Renal cortical epithelial cell (primary cell): ENCODE data around the gene ERN1. TPM values are rescaled to one million over a fixed set of nuclear protein-coding genes. Genes with fewer than 3 reads are reported as not detected.
"Not testable (repeated sequence)": the region's sequence is repeated elsewhere in the genome, so short reads cannot be mapped to it uniquely, and the experiment has no call there.

Source experiments
- DNase-seq: peaks from one replicate; pipeline ENCODE4 v3.0.0-alpha.2; 2011; ENCODE audit warnings: low read depth
- total RNA-seq: library from RNA; depleted of rRNA; stranded (reverse); fragments of >200 nt; gene quantifications from 2 replicates; pipeline ENCODE4 v1.2.3, GENCODE V29; 2014

The ERN1 gene
- total RNA-seq, 1 donor from 2014 or later, result 10.6 TPM

DNA sequence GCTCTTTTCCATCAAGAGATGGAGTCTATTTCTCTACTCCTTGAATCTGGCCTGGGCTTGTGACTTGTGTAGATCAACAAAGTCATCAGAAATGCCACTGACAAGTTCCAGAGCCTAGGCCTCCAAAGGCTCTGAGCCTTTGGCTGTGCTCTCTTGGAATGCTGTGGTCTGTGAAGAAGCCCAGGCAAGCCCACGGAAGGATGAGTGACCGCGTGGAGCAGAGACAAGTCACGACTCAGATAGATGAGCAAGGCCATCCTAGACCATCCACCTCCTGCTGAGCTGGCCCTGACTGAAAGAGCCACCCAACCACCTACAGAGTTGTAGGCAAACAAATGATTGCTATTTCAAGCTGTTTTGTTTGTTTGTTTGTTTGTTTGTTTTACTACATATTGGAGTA lies 97.9 kb downstream of the ERN1 start:
- peak; percentile 10 for DNase-seq

DNA sequence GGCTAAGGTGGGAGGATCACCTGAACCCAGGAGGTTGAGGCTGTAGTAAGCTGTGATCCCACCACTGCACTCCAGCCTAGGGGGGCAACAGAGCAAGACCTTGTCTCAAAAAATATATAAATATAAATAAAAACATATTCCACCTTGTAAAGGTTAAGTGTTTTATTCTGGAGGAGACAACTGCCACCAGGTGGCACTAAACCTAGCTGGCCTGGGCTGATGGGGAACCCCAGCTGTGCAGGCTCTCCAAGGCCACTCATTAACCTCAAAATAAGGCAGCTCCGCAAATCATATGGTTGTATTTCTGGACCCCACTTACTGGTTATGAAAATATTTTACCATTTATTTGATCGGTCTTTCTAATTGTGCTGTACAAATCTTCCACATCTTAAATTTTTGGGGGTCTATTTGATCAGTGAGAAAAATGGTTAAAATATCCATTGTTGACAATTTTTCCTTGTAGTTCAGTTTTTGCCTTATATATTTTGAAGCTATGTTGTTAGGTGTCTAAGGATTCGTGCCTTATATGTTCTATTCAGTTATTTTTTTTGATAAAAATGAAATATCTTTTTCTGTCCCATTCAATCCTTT lies 101.0 kb downstream of the ERN1 start:
- DNase-seq, result peak; percentile 55

DNA sequence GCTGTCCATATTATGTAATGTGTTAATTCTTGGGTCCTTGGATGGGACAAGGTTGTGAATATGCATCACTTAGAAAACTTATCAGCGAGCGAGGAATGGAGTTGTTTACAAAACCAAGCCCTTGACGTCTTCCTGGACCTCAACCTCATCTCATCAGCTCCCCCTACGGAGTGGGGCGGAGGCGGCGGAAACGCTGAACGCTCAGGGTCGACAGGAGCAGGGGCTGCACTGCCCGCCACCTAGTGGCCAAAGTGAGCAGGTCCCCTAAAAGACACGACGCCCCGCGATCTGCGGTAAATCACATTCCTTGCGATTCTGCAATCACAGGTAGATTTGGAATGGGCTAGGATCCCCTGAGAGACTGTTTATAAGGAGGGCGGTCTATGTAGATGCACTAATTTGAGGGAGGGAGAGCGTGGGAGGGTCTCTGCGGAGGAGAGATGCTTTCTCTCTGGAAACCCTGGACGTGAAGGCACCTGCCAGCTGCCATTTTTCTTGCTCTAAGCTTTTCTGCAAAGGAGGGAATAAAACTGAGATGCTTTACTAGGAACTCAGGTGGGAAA lies 104.1 kb downstream of the ERN1 start:
- peak; percentile 35 for DNase-seq

DNA sequence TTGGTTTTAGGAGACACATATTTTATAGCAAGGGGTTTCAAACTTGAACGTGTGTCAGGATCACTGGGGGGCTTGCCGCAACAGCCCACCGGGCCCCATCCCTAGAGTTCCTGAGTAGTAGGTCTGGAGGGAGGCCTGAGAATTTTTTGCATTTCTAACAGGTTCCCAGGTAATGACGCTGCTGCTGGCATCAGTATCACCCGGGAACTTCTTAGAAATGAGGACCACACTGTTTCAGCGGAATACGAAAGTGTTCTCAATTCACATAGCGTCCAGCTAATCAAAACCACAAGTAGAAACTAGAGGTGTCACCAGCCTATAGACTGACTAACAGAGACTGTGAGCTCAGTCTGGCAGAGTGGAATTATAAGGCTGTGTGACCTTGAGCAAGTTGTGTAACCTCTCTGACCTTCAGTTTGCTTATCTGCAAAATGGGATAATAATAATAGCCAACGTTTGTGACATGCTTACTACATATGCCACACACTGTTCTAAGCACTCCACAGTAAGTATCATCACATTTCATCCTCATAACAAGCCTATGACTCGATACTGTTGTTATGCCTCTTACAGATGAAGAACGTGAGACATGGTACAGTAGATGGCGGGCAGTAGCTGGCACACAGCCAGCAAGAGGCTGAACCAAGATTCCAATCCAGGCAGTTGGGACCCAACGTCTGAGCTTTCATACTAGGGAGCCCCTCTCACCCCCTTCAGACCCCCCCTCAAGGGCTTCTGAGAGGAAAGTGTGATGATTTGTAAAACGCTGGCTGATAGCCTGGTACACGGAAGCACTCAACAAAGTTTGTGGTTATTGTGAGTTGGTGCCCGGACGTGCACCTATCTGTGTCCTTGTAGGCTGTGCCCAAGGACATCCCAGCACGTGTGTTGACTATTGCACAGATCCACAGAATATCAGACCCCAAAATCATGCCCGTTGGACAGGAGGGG lies 104.9 kb downstream of the ERN1 start:
- DNase-seq, result no peak

DNA sequence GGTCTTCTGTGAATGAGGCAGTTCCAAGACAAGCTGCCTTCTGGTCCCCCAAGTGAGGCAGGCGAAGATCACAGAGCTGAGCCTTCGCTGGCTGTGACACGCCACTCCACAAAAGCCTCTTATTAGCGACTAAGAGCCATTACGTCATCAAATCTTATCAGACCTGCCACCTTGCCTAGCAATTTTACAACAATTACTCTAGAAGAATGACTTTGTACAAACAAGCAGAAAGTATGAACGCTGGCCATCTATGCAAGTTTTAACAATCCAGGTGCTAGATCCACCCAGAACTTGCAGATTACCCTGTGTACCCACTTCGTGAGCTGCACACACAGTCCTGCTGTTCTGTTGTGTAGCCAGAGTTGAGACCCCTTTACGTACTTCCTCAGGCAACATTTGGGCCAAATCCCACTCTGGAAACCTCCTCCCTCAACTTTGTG lies 105.7 kb downstream of the ERN1 start:
- DNase-seq, result no peak

DNA sequence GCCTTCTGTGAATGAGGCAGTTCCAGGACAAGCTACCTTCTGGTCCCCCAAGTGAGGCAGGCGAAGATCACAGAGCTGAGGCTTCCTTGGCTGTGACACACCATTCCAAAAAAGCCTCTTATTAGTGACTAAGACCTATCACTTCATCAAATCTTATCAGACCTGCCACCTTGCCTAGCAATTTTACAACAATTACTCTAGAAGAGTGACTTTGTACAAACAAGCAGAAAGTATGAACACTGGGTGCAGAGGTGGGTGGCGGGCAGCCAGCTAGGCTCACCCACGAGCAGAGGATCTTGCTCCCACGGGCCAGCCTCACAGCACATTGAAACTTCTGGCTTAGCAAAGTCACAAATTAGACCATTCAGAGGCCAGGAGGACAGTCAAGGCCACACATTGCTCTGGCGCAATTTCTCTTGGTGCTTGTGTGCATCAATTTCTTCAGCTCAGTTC lies 107.3 kb downstream of the ERN1 start:
- DNase-seq, result no peak

DNA sequence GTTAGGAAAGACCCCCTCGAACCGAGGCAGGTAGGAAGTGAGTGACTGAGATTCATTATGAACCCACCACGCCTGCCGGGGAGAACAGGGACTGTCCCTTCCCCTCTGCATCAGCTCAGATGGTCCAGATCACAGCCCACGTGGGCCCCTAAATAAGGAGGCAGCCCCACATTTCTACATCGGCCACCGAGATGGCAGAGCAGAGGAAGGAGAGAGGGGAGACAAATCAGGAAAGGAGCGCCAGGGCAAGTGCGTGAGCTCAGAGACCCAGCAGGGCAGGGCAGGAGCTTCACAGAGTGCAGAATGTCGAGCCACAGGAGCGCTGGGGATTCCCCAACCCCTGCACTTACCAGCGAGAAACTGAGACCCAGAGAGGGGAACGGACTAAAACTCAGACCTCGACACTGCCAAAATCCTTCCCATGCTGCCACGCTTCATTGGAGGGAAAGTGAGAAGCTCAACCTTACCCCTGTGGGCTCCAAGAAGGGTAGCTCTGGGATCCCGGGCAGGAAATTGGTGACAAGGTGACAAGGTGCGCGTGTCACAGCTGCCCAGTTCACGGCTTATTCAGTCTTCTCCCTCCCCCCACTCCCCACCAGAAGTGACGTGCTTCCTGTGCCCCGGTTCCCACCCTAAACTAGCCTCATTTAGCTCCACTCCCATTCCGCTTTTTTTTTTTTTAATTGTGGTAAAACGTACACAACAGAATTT lies 109.7 kb downstream of the ERN1 start, which contains the start of gene ICAM2:
ICAM2 (minus strand) TSS at position 578 of the 711 bp plus-strand sequence. CDS start 13,942 bp downstream, outside the sequence.
- no peak for DNase-seq

DNA sequence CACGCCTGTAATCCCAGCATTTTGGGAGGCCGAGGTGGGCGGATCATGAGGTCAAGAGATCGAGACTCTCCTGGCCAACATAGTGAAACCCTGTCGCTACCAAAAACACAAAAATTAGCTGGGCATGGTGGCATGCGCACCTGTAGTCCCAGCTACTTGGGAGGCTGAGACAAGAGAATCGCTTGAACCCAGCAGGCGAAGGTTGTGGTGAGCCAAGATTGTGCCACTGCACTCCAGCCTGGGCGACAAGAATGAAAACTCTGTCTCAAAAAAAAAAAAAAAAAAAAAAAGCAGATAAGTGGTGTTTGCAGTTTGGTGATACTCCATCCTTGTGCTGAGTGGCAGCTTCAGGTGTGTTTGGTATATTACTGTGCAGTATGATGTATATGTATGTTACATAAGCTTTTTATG lies 110.4 kb downstream of the ERN1 start:
- not testable (repeated sequence) for DNase-seq

DNA sequence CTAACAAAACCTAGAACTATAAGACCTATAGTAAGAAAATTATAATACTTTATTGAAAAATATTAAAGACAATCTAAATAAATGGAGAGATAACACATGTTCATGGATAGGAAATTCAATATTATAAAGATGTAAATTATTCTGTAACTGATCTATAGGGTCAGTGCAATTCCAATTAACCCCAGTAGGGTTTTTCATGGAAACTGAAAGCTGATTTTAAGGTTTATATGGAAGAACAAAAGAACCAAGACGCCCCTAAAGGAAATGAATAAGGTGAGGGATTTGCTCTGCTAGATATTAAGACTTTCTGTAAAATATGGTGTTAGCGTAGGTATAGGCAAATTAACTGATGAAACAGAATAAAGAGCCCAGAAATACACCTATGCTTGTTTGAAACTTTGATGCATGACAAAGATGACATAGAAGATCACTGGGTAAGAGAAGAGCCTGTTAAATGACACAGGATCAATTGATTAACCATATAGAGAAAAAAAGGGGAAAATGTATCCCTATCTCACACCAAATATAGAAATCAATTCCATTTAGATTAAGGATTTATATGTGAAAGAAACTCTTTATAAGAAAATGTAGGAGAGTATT lies 112.5 kb downstream of the ERN1 start:
- no peak for DNase-seq

DNA sequence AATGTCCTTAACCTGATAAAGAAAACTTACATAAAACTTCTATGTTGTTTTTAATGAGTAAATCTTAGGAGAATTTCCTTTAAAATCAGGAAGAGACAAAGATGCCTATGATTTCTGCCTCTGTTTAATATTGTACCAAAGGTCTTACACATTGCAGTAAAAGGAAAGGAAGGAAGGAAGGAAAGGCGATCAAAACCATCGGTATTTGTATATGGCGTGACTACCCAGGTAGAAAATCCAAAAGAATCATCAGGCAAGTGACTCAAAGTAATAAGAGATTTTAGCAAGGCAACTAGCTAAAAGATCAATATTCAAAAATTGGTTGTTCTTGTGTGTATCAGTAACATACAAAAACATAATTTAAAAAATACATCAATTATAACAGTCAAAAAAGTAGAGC lies 113.0 kb downstream of the ERN1 start:
- DNase-seq, result no peak

DNA sequence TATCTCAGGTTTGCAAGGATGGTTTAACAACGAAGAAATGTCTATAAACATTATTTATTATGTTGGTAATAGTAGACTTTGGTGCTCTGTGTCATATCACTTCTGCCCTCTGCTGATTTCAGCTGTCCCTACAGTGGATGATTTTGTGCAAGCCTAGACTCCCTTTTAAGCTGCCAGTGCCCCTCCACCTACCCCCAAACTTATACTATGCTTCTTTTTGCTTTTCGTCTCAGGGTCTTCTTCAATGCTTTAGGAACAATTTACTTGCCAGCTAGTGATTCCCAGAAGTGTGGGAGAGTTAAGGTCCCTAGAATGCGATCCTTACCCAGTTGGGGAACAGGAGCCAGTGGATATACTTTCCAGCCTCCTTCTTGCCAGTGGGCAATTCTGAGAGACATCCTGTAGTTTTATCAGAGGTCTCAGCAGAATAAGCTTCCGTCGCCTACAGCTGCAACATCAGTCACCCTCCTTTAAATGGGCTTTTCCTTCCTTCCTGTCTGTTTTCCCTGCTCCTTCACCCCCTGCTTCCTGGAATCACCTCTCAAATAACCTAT lies 113.6 kb downstream of the ERN1 start:
- DNase-seq, result no peak

DNA sequence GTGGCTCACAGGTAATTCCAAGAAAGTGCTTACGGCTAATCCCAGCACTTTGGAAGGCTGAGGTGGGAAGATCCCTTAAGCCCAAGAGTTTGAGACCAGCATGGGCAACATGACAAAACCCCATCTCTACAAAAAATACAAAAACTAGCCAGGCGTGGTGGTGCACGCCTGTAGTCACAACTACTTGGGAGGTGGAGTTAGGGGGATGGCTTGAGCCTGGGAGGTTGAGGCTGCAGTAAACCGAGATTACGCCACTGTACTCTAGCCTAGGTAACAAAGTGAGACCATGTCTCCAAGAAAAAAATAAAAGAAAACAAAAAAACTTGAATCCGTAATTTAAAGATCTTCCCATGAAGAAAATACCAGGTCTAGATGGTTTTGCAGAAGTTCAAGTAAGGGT lies 114.5 kb downstream of the ERN1 start:
- DNase-seq, result no peak

DNA sequence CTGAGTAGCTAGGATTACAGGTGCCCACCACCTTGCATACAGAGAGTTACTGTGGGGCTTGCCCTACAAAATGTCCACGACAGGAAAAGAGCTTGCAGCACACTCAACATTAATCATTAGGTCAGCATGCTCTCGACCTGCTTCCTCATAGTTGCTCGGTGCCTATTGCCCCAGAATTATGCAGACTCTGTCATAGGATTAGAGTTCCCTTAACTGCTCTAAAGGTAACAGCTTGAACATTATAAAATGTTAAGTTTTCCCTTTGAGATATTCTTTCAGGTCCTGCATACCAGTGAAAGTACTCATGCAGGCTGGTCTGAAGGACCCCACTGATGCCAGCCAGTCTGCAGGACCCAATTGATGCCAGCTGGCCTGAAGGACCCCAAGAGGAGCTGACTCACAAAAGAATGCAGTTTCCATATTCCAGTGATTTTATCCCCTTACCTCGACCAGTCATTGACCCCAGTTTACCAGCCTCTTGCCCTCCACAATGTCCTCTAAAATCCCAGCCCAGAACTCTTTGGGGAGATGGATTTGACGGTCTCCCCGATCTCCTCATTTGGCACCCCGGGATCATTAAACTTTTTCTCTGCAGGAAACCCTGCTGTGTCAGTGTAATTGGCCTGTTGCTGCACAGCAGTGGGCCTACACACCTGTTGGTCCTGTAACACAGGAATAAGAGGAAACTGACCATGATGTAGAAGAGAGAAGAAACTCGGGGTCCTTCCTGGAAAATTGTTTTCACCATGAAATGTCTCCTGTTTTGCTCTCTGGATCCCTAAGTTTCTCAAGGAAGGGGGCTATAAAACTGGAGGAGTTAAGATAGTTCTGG lies 120.2 kb downstream of the ERN1 start:
- DNase-seq, result peak; percentile 63

DNA sequence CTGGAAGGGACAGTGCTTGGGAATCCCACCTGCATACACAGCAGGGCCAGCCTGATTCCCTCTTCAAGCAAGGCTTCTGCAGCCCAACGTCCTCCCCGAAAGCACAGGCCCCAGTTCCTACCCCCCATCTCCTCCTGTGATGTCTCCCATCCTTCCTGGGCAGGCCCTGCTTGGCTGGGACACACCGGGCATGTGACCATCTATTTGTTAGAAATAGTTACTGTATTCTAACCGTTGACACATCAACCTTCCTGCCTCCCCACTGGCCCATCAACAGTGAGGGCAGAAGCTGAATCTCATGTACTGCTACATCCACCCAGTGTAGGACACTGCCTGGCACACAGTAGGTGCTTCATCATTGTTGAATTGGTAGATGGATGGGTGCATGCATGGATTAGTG lies 121.1 kb downstream of the ERN1 start:
- DNase-seq, result no peak

DNA sequence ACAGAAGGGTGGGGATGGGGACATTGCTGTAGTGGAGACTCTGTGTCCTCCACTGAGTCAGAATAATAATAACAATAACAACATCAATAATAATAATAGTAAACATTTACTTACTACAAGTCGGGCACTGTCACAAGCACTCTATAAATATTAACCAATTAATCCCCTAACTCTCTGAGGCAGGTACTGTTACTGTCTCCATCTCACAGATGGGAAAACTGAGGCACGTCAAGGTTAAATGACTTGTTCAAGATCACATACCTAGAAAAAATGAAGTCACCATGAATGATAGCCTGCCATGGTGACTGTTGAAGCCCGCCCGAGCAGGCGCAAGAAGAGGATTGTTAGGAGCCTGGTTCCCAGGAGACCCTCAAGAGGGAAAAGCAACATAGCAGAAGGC lies 121.6 kb downstream of the ERN1 start:
- DNase-seq, result no peak

DNA sequence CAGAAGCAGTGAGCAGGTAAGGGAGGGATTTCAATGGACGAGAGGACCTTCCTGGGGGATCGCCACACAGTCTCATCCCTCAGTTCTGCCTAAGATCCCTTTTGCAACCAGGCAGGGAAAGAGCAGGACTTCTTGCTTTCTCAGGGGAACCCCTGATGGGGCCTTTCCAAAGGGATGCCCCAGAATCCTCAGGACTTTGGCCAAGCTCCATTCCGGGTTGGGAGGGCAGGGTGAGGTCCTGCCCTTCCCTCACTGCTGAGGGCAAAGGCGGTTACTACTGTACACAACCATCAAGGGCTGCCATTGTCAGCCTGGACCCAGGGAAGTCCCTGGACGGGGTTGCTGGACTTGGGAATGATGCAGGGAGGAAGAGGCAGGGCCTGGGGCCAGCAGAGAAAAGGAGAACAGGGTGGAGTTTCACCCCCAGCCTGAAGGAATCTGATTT lies 122.1 kb downstream of the ERN1 start:
- no peak for DNase-seq

DNA sequence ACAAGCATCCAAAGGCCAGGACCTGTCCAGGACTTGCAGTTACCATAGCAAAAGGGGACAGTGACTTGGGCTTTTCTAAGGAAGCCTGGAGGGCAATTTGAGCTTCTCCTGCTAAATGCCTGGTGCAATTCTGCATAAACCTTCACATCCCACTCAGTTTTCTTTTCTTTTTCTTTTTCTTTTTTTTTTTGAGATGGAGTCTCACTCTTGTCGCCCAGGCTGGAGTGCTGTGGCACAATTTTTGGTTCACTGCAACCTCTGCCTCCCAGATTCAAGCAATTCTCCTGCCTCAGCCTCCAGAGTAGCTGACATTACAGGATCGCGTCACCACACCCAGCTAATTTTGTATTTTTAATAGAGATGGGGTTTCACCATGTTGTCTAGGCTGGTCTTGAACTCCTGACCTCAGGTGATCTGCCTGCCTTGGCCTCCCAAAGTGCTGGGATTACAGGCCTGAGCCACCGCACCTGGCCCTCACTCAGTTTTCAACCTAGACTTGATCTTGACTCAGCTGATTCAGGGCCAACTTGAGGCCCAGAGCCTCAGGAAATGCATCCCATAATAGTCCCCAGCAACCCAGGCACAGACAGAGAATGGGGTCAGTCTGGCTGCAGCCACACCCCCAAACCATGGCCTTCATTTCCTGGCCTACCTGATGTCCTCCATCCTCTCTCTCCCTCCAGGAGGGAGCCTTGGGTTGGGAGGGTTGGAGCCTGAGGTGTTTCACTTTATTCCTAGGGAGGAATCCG lies 122.7 kb downstream of the ERN1 start:
- not testable (repeated sequence) for DNase-seq

DNA sequence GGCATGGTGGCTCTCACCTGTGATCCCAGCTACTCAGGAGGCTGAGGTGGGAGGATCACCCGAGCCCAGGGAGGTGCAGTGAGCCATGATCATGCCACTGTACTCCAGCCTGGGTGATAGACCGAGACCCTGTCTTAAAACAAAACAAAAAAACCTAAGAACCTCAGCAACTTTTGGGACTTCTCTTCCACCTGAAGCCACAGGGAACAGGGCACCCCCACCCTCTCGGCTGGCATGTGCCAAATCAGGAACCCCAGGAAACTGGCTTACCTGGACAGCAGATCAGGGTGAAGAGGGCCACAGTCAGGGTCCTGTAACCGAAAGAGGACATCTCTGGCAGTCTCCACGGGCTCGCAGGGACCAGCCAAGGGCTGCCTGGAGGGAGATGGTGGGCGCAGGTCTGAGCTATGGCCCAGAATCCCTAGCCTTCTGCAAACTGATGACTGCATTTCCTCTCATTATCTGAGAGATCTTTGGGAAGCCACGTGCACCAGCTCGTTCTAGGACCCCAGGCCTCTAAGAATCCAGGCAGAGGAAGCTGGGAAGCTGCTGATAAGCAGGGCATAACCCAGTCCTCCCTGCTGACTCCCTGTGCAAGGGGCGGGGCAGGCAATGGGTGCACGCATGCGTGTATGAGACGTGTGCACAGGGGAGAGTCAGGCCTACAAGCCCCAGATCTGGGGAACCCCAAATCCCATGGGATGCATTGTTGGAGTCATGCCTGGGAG lies 123.4 kb downstream of the ERN1 start:
- no peak for DNase-seq

DNA sequence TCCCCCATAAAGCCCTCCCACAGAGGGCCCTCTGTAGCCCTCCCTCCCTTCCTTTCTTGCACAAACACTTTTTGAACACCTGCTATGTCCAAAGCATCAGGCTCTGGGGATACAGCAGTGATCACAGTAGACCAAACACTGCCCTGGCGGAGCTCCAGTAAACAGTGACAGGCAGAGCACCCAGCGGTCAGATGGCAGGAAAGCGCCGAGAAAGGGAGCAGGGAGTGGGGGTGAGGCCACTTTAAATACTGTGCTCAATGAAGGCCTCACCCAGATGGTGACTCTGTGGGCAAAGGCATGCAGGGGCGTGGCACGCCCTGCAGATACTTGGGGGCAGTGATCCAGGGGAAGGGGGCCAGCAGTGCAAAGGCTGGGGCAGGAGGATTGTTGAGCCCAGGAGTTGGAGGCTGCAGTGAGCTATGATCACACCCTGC lies 124.2 kb downstream of the ERN1 start:
- DNase-seq, result peak; percentile 35
